OCI-LY7 (cell line): Measurements from ENCODE around the gene GLIPR1L1. TPM values are rescaled to one million over a fixed set of nuclear protein-coding genes. Genes with fewer than 3 reads are reported as not detected.

ENCODE experiments used
- BruUV-seq: library from RNA; stranded (reverse); fragments of 400-500 nt; replicated peaks from 2 replicates; lab custom pipeline; 2021; lab: Mats Ljungman, UMichigan
- CTCF ChIA-PET: fragments of 300-600 bp; sonication (Branson Sonifier 250); formaldehyde crosslinking; loops from one replicate; lab custom pipeline; 2022; ENCODE audit warnings: antibody characterized with exemption; ENCODE audit not compliant: unreplicated experiment; lab: Charles Lee
- POLR2A ChIA-PET: fragments of 300-600 bp; sonication (Branson Sonifier 250); formaldehyde crosslinking; loops from one replicate; lab custom pipeline; 2022; ENCODE audit warnings: antibody characterized with exemption; lab: Charles Lee
- DNase-seq: peaks from one replicate; pipeline ENCODE4 v3.0.0-alpha.2; 2015; ENCODE audit warnings: low spot score
- H2AFZ ChIP-seq: fragments of 200-600 bp; sonication (generic), shearing (Covaris generic); 2 replicates; pipeline ENCODE4 v1.6.1; 2014; ENCODE audit warnings: mild to moderate bottlenecking, antibody characterized with exemption, low read length, moderate library complexity
- H3K27ac ChIP-seq: fragments of 200-600 bp; sonication (generic); 2 replicates; pipeline ENCODE4 v1.5.1; 2014; ENCODE audit warnings: mixed run types, low read depth, mild to moderate bottlenecking, moderate library complexity, low read length, inconsistent platforms; ENCODE audit not compliant: poor library complexity, severe bottlenecking
- H3K36me3 ChIP-seq: fragments of 200-600 bp; sonication (generic); 2 replicates; pipeline ENCODE4 v1.6.1; 2014; ENCODE audit warnings: mild to moderate bottlenecking, antibody characterized with exemption, low read length, moderate library complexity, mixed read lengths; ENCODE audit not compliant: insufficient read depth
- H3K4me1 ChIP-seq: fragments of 200-600 bp; sonication (generic); 2 replicates; pipeline ENCODE4 v1.5.1; 2014; ENCODE audit warnings: mild to moderate bottlenecking, low read length; ENCODE audit not compliant: insufficient read depth, poor library complexity, severe bottlenecking
- H3K4me2 ChIP-seq: fragments of 200-600 bp; sonication (generic); 2 replicates; pipeline ENCODE4 v1.6.1; 2014; ENCODE audit warnings: mild to moderate bottlenecking, low read length
- H3K4me3 ChIP-seq: fragments of 200-600 bp; sonication (generic); 2 replicates; pipeline ENCODE4 v1.5.1; 2014; ENCODE audit warnings: mild to moderate bottlenecking, low read depth, low read length; ENCODE audit not compliant: poor library complexity, severe bottlenecking
- H3K79me2 ChIP-seq: fragments of 200-600 bp; sonication (generic); 2 replicates; pipeline ENCODE4 v1.6.1; 2016; ENCODE audit warnings: low read depth, mild to moderate bottlenecking, low read length, moderate library complexity, mixed read lengths; ENCODE audit not compliant: insufficient read depth
- H3K9me2 ChIP-seq: fragments of 200-600 bp; sonication (generic); 2 replicates; pipeline ENCODE4 v1.6.1; 2016; ENCODE audit warnings: mild to moderate bottlenecking, low read length, mixed read lengths; ENCODE audit not compliant: insufficient read depth
- H3K9me3 ChIP-seq: fragments of 200-600 bp; sonication (generic); 2 replicates; pipeline ENCODE4 v1.6.1; 2014; ENCODE audit warnings: mild to moderate bottlenecking, mixed run types, low read length, mixed read lengths
- H4K20me1 ChIP-seq: fragments of 200-600 bp; sonication (generic); 2 replicates; pipeline ENCODE4 v1.6.1; 2014; ENCODE audit warnings: mild to moderate bottlenecking, antibody characterized with exemption, low read length, moderate library complexity, mixed read lengths; ENCODE audit not compliant: insufficient read depth
- EZH2phosphoT487 ChIP-seq: fragments of 200-600 bp; sonication (generic); IDR thresholded peaks from 2 replicates; pipeline ENCODE4 v1.6.1; 2018; ENCODE audit warnings: low read depth, borderline replicate concordance, mild to moderate bottlenecking, mixed run types, antibody characterized with exemption, low read length, moderate library complexity, mixed read lengths
- intact Hi-C: fragments of 100-400 bp; cut with micrococcal nuclease; formaldehyde crosslinking; loops from one replicate; pipeline ENCODE4 v1.10.0; 2022; ENCODE audit not compliant: unreplicated experiment
- total RNA-seq, 2 experiments: library from RNA; depleted of rRNA in 1 of 2; stranded (reverse); fragments of >200 nt in 1 of 2; shearing (Covaris generic) in 1 of 2; gene quantifications; 2 replicates each; pipeline ENCODE4 v1.2.3, GENCODE V29; 2014 to 2022
- TF ChIP-seq, protein P1 (sequence below): fragments of 200-600 bp; sonication (generic); conservative IDR thresholded peaks from 2 replicates; pipeline ENCODE4 v1.5.1; 2014; ENCODE audit warnings: mild to moderate bottlenecking, antibody characterized with exemption, low read length, moderate library complexity, mixed read lengths

The GLIPR1L1 gene
- total RNA-seq, 2 experiments from 2014 or later, result not detected

- no peaks in the 10 kb centered on the region for H3K4me1 ChIP-seq
- no peak overlapping the region for H3K27ac ChIP-seq
- H2AFZ ChIP-seq, result no peak overlapping the region
- CTCF ChIA-PET, result no interaction called here
- H3K36me3 ChIP-seq, result no peaks in the 10 kb centered on the region
- H3K4me2 ChIP-seq, result no peak overlapping the region
- POLR2A ChIA-PET, result interaction anchor here (1.1 kb wide), 1 partner anchor 11 kb away, joined by 3 read pairs; no protein-coding TSS in a partner anchor
- no peaks in the 10 kb centered on the region for H4K20me1 ChIP-seq
- H3K79me2 ChIP-seq, result no peaks in the 10 kb centered on the region
- no TSS peak for BruUV-seq
- TF ChIP-seq, protein P1, sequence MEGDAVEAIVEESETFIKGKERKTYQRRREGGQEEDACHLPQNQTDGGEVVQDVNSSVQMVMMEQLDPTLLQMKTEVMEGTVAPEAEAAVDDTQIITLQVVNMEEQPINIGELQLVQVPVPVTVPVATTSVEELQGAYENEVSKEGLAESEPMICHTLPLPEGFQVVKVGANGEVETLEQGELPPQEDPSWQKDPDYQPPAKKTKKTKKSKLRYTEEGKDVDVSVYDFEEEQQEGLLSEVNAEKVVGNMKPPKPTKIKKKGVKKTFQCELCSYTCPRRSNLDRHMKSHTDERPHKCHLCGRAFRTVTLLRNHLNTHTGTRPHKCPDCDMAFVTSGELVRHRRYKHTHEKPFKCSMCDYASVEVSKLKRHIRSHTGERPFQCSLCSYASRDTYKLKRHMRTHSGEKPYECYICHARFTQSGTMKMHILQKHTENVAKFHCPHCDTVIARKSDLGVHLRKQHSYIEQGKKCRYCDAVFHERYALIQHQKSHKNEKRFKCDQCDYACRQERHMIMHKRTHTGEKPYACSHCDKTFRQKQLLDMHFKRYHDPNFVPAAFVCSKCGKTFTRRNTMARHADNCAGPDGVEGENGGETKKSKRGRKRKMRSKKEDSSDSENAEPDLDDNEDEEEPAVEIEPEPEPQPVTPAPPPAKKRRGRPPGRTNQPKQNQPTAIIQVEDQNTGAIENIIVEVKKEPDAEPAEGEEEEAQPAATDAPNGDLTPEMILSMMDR, result no peak
- TF ChIP-seq EZH2phosphoT487, result no peak
- intact Hi-C loops, result no loop called here
- no peak for DNase-seq
- H3K9me3 ChIP-seq, result no peaks in the 10 kb centered on the region
- no peaks in the 10 kb centered on the region for H3K9me2 ChIP-seq
- no peak overlapping the region for H3K4me3 ChIP-seq
Observed at GRCh38 chr12:75315518-75315917, 19.0 kb upstream of the GLIPR1L1 start.

- POLR2A ChIA-PET, result no interaction called here
- TF ChIP-seq, protein P1, result no peak
- TF ChIP-seq EZH2phosphoT487, result no peak
- CTCF ChIA-PET, result no interaction called here
Observed at GRCh38 chr12:75317784-75318183, 16.7 kb upstream of the GLIPR1L1 start.

DNA sequence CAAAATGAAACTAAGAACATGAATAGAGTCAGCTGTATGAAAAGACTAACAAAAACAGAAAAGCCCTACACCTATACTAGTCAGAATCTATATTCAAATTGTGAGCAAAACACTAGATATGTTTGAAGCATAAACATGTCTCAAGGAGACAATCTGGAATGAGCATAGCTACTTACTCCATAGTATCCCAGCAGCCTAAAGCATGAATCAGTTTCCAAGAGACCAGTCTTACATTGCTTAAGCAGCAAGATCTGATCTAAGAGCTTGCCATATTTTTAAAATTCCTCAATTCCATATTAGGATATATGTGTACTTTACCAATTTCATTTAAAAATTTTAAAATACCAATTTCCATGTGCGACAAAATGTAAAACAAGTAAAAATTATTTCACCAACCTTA lies 12.0 kb upstream of the GLIPR1L1 start:
- no peaks in the 10 kb centered on the region for H3K36me3 ChIP-seq
- CTCF ChIA-PET, result no interaction called here
- DNase-seq, result no peak
- no peak overlapping the region for H3K4me2 ChIP-seq
- intact Hi-C loops, result no loop called here
- H2AFZ ChIP-seq, result no peak overlapping the region
- no peak overlapping the region for H3K27ac ChIP-seq
- H3K79me2 ChIP-seq, result no peaks in the 10 kb centered on the region
- no peaks in the 10 kb centered on the region for H3K4me1 ChIP-seq
- POLR2A ChIA-PET, result interaction anchor here (0.6 kb wide), 1 partner anchor 10 kb away, joined by 3 read pairs; no protein-coding TSS in a partner anchor
- BruUV-seq, result no TSS peak
- no peak for TF ChIP-seq EZH2phosphoT487
- TF ChIP-seq, protein P1, result no peak
- no peak overlapping the region for H3K4me3 ChIP-seq
- H4K20me1 ChIP-seq, result no peaks in the 10 kb centered on the region
- no peaks in the 10 kb centered on the region for H3K9me2 ChIP-seq
- no peaks in the 10 kb centered on the region for H3K9me3 ChIP-seq

More at GRCh38 chr12:75317784-75318183, 16.7 kb upstream of the GLIPR1L1 start:
- Histone ChIP-seq H3K27ac (no peak overlapping the region), H3K4me2 (no peak overlapping the region), H3K36me3 (no peaks in the 10 kb centered on the region), H3K4me1 (no peaks in the 10 kb centered on the region), H2AFZ (no peak overlapping the region), H3K79me2 (no peaks in the 10 kb centered on the region), H3K9me2 (no peaks in the 10 kb centered on the region), H4K20me1 (no peaks in the 10 kb centered on the region), H3K4me3 (no peak overlapping the region), H3K9me3 (no peaks in the 10 kb centered on the region)
- intact Hi-C loops, result no loop called here
- no TSS peak for BruUV-seq
- no peak for DNase-seq
